ENCODE results near the gene ZNF800.

ZNF800 gene

GRCh38 chr7:127342596-127342995 is 49.9 kb downstream of the ZNF800 start:
- peaks cover 9% of the 10 kb centered on the region for H3K4me1 Mint-ChIP-seq
- H3K27ac Mint-ChIP-seq, result no peak overlapping the region
- peaks cover 3% of the 10 kb centered on the region for H3K9me3 Mint-ChIP-seq
- H3K27me3 Mint-ChIP-seq, result peaks cover 36% of the 10 kb centered on the region
- peaks cover 5% of the 10 kb centered on the region for H3K36me3 Mint-ChIP-seq
- no peak overlapping the region for H3K4me3 Mint-ChIP-seq
- ATAC-seq, result no peak

GRCh38 chr7:127338122-127338521 is 54.4 kb downstream of the ZNF800 start:
- H3K36me3 Mint-ChIP-seq, result no peaks in the 10 kb centered on the region
- H3K27me3 Mint-ChIP-seq, result peaks cover 46% of the 10 kb centered on the region
- ATAC-seq, result no peak
- peaks cover 3% of the 10 kb centered on the region for H3K9me3 Mint-ChIP-seq
- no peak overlapping the region for H3K4me3 Mint-ChIP-seq
- H3K4me1 Mint-ChIP-seq, result no peaks in the 10 kb centered on the region
- H3K27ac Mint-ChIP-seq, result no peak overlapping the region

- Mint-ChIP-seq H3K36me3 (no peaks in the 10 kb centered on the region), H3K4me3 (no peak overlapping the region), H3K4me1 (no peaks in the 10 kb centered on the region), H3K27ac (no peak overlapping the region), H3K27me3 (peaks cover 46% of the 10 kb centered on the region), H3K9me3 (peaks cover 3% of the 10 kb centered on the region)
- no peak for ATAC-seq
Observed at GRCh38 chr7:127337581-127337980, 54.9 kb downstream of the ZNF800 start.

- no peaks in the 10 kb centered on the region for H3K4me1 Mint-ChIP-seq
- H3K27me3 Mint-ChIP-seq, result peaks cover 46% of the 10 kb centered on the region
- ATAC-seq, result no peak
- H3K36me3 Mint-ChIP-seq, result no peaks in the 10 kb centered on the region
- H3K9me3 Mint-ChIP-seq, result no peaks in the 10 kb centered on the region
- no peak overlapping the region for H3K27ac Mint-ChIP-seq
- H3K4me3 Mint-ChIP-seq, result no peak overlapping the region
Observed at GRCh38 chr7:127336458-127336857, 56.0 kb downstream of the ZNF800 start.

GRCh38 chr7:127332880-127333279 is 59.6 kb downstream of the ZNF800 start:
- ATAC-seq, result no peak
- Mint-ChIP-seq H3K4me3 (no peak overlapping the region), H3K27ac (no peak overlapping the region), H3K36me3 (no peaks in the 10 kb centered on the region), H3K4me1 (no peaks in the 10 kb centered on the region), H3K27me3 (peaks cover 37% of the 10 kb centered on the region), H3K9me3 (no peaks in the 10 kb centered on the region)

GRCh38 chr7:127330070-127330469 is 62.4 kb downstream of the ZNF800 start:
- Mint-ChIP-seq H3K27ac (no peak overlapping the region), H3K9me3 (no peaks in the 10 kb centered on the region), H3K4me3 (no peak overlapping the region), H3K36me3 (no peaks in the 10 kb centered on the region), H3K27me3 (peaks cover 31% of the 10 kb centered on the region), H3K4me1 (no peaks in the 10 kb centered on the region)
- ATAC-seq, result no peak

GRCh38 chr7:127322832-127323493 is 69.5 kb downstream of the ZNF800 start:
- H3K36me3 Mint-ChIP-seq, result no peaks in the 10 kb centered on the region
- no peak overlapping the region for H3K4me3 Mint-ChIP-seq
- H3K27ac Mint-ChIP-seq, result no peak overlapping the region
- H3K9me3 Mint-ChIP-seq, result no peaks in the 10 kb centered on the region
- peaks cover 9% of the 10 kb centered on the region for H3K27me3 Mint-ChIP-seq
- H3K4me1 Mint-ChIP-seq, result no peaks in the 10 kb centered on the region
- ATAC-seq, result no peak

GRCh38 chr7:127322351-127322750 is 70.2 kb downstream of the ZNF800 start:
- ATAC-seq, result no peak
- peaks cover 5% of the 10 kb centered on the region for H3K27me3 Mint-ChIP-seq
- H3K9me3 Mint-ChIP-seq, result no peaks in the 10 kb centered on the region
- no peak overlapping the region for H3K4me3 Mint-ChIP-seq
- H3K27ac Mint-ChIP-seq, result no peak overlapping the region
- H3K36me3 Mint-ChIP-seq, result no peaks in the 10 kb centered on the region
- no peaks in the 10 kb centered on the region for H3K4me1 Mint-ChIP-seq

- ATAC-seq, result no peak
- no peaks in the 10 kb centered on the region for H3K36me3 Mint-ChIP-seq
- no peaks in the 10 kb centered on the region for H3K4me1 Mint-ChIP-seq
- H3K27me3 Mint-ChIP-seq, result peaks cover 14% of the 10 kb centered on the region
- H3K9me3 Mint-ChIP-seq, result peaks cover 4% of the 10 kb centered on the region
- H3K4me3 Mint-ChIP-seq, result no peak overlapping the region
- H3K27ac Mint-ChIP-seq, result no peak overlapping the region
Observed at GRCh38 chr7:127320974-127321373, 71.5 kb downstream of the ZNF800 start.

All from stimulated activated memory B cell treated with anti-CD40 and anti-IgM and Interleukin-4, amounts not matched to agents 10 μg/mL and 1 μg/mL and 100 μg/mL, for 72 hours (primary cell).